HUES64 (cell line): Measurements from ENCODE around the gene ZDHHC11.
"Not testable (repeated sequence)": the region's sequence is repeated elsewhere in the genome, so short reads cannot be mapped to it uniquely, and the experiment has no call there.

Experiments
- H3K27ac ChIP-seq: 2 replicates; pipeline ENCODE4 v1.7.0; 2013; ENCODE audit warnings: low read depth, low read length, inconsistent platforms
- H3K27me3 ChIP-seq: 2 replicates; pipeline ENCODE4 v1.6.1; 2013; ENCODE audit warnings: mild to moderate bottlenecking, low read length; ENCODE audit not compliant: insufficient read depth
- H3K36me3 ChIP-seq: 2 replicates; pipeline ENCODE4 v1.6.1; 2013; ENCODE audit warnings: mild to moderate bottlenecking, low read length; ENCODE audit not compliant: insufficient read depth
- H3K4me1 ChIP-seq: 2 replicates; pipeline ENCODE4 v1.6.1; 2013; ENCODE audit warnings: mild to moderate bottlenecking, low read length, moderate library complexity; ENCODE audit not compliant: insufficient read depth
- H3K4me3 ChIP-seq: 2 replicates; pipeline ENCODE4 v1.5.1; 2013; ENCODE audit warnings: mild to moderate bottlenecking, low read length, moderate library complexity
- H3K9ac ChIP-seq: 2 replicates; pipeline ENCODE4 v1.6.1; 2013; ENCODE audit warnings: mild to moderate bottlenecking, low read depth, low read length
- H3K9me3 ChIP-seq: 2 replicates; pipeline ENCODE4 v1.6.1; 2013; ENCODE audit warnings: low read depth, low read length; ENCODE audit not compliant: insufficient read depth
- WGBS: fragments of 150-250, 120-280 bp; methylation state at CpG from one replicate; pipeline ENCODE4 v1.1.7; 2013; ENCODE audit warnings: missing lambda C conversion rate; 5-methylcytosine and 5-hydroxymethylcytosine counted together

Gene ZDHHC11

GRCh38 chr5:752532-753115 lies 98.2 kb downstream of the ZDHHC11 start:
- 89% methylated on average over 11 of the region's 20 CpGs for whole genome bisulfite sequencing
- H3K9ac ChIP-seq, H3K27me3 ChIP-seq, H3K9me3 ChIP-seq, H3K4me1 ChIP-seq, H3K27ac ChIP-seq, H3K4me3 ChIP-seq, H3K36me3 ChIP-seq: not testable (repeated sequence)

- not testable (repeated sequence) for H3K9ac ChIP-seq, H3K9me3 ChIP-seq, H3K27me3 ChIP-seq, H3K36me3 ChIP-seq, H3K27ac ChIP-seq, H3K4me1 ChIP-seq, H3K4me3 ChIP-seq
- WGBS = 93% methylated on average over 8 of the region's 8 CpGs
These were observed 98.8 kb downstream of the ZDHHC11 start for GRCh38 chr5:751992-752391.

- WGBS = 88% methylated on average over 10 of the region's 13 CpGs
- Histone ChIP-seq H3K4me3 (no peak overlapping the region), H3K4me1 (no peaks in the 10 kb centered on the region)
These were observed 99.3 kb downstream of the ZDHHC11 start for GRCh38 chr5:751496-751895.

GRCh38 chr5:750226-750625 lies 100.6 kb downstream of the ZDHHC11 start:
- not testable (repeated sequence) for H3K36me3 ChIP-seq, H3K4me3 ChIP-seq, H3K9ac ChIP-seq, H3K4me1 ChIP-seq, H3K27ac ChIP-seq, H3K27me3 ChIP-seq, H3K9me3 ChIP-seq
- WGBS = 92% methylated on average over 18 of the region's 19 CpGs

More at GRCh38 chr5:751496-751895, 99.3 kb downstream of the ZDHHC11 start:
- no peak overlapping the region for H3K9ac ChIP-seq
- H3K9me3 ChIP-seq = no peaks in the 10 kb centered on the region
- H3K36me3 ChIP-seq = no peaks in the 10 kb centered on the region
- H3K27me3 ChIP-seq = no peaks in the 10 kb centered on the region
- H3K27ac ChIP-seq = no peak overlapping the region

GRCh38 chr5:749101-749670 lies 101.6 kb downstream of the ZDHHC11 start:
- WGBS = 94% methylated on average over 14 of the region's 14 CpGs
- H3K27ac ChIP-seq = no peak overlapping the region
- H3K4me3 ChIP-seq = no peak overlapping the region
- H3K9ac ChIP-seq = no peak overlapping the region
- no peaks in the 10 kb centered on the region for H3K27me3 ChIP-seq
- no peaks in the 10 kb centered on the region for H3K4me1 ChIP-seq
- H3K36me3 ChIP-seq = no peaks in the 10 kb centered on the region
- no peaks in the 10 kb centered on the region for H3K9me3 ChIP-seq

- 83% methylated on average over 16 of the region's 18 CpGs for WGBS
- H3K4me3 ChIP-seq, H3K27me3 ChIP-seq, H3K27ac ChIP-seq, H3K9me3 ChIP-seq, H3K4me1 ChIP-seq, H3K9ac ChIP-seq, H3K36me3 ChIP-seq: not testable (repeated sequence)
These were observed 102.5 kb downstream of the ZDHHC11 start for GRCh38 chr5:748011-748980.

- not testable (repeated sequence) for H3K9me3 ChIP-seq, H3K4me1 ChIP-seq, H3K27ac ChIP-seq, H3K9ac ChIP-seq, H3K27me3 ChIP-seq, H3K36me3 ChIP-seq, H3K4me3 ChIP-seq
- WGBS = 100% methylated on average over 3 of the region's 9 CpGs
These were observed 103.4 kb downstream of the ZDHHC11 start for GRCh38 chr5:747303-747844.

GRCh38 chr5:746258-746761 lies 104.5 kb downstream of the ZDHHC11 start:
- Histone ChIP-seq H3K27ac (no peak overlapping the region), H3K27me3 (no peaks in the 10 kb centered on the region), H3K36me3 (no peaks in the 10 kb centered on the region), H3K9me3 (no peaks in the 10 kb centered on the region), H3K4me3 (no peak overlapping the region), H3K4me1 (no peaks in the 10 kb centered on the region), H3K9ac (no peak overlapping the region)
- 78% methylated on average over 11 of the region's 11 CpGs for WGBS
